GM12864 (cell line): Measurements from ENCODE around the gene ATXN10.
A peak's percentile ranks its signal among the peaks of the same experiment; 100 is the strongest.

Experiments used
- DNase-seq: peaks from one replicate; pipeline ENCODE4 v3.0.0-alpha.2; 2011; ENCODE audit warnings: low read depth
- H3K4me3 ChIP-seq: 2 replicates; pipeline ENCODE4 v1.5.1; 2011; ENCODE audit warnings: mild to moderate bottlenecking, low read depth, low read length, control low read depth
- CTCF ChIP-seq: IDR thresholded peaks from 2 replicates; pipeline ENCODE4 v1.5.1; 2011; ENCODE audit warnings: low read depth, mild to moderate bottlenecking, moderate library complexity, low read length, control low read depth, inconsistent platforms; ENCODE audit errors: missing control alignments

The ATXN10 gene

GRCh38 chr22:45859231-45860161, 187.9 kb downstream of the ATXN10 start:
- H3K4me3 ChIP-seq = no peak overlapping the region
- no peak for TF ChIP-seq CTCF
- DNase-seq = no peak

GRCh38 chr22:45860201-45860600, 188.6 kb downstream of the ATXN10 start:
- no peak overlapping the region for H3K4me3 ChIP-seq
- no peak for DNase-seq
- no peak for TF ChIP-seq CTCF

GRCh38 chr22:45861259-45861658, 189.6 kb downstream of the ATXN10 start:
- H3K4me3 ChIP-seq = no peak overlapping the region
- no peak for DNase-seq
- TF ChIP-seq CTCF = no peak

- peak; percentile 18 for DNase-seq
- peak; percentile 99 for TF ChIP-seq CTCF
- H3K4me3 ChIP-seq = no peak overlapping the region
These were observed 192.5 kb downstream of the ATXN10 start for GRCh38 chr22:45863981-45864751.

GRCh38 chr22:45864959-45865476, 193.4 kb downstream of the ATXN10 start:
- no peak for DNase-seq
- TF ChIP-seq CTCF = no peak
- no peak overlapping the region for H3K4me3 ChIP-seq

- DNase-seq = no peak
- H3K4me3 ChIP-seq = no peak overlapping the region
- no peak for TF ChIP-seq CTCF
These were observed 194.0 kb downstream of the ATXN10 start for GRCh38 chr22:45865561-45866125.
